NOMO-1 treated with dmso at 0.1 percent for 144 hours (cell line): ENCODE measurements around the gene GRAMD4.

Source experiments
- DNase-seq: peaks from one replicate; lab custom pipeline; 2025; ENCODE audit not compliant: unreplicated experiment; lab: John Stamatoyannopoulos, UW

Gene GRAMD4

DNA sequence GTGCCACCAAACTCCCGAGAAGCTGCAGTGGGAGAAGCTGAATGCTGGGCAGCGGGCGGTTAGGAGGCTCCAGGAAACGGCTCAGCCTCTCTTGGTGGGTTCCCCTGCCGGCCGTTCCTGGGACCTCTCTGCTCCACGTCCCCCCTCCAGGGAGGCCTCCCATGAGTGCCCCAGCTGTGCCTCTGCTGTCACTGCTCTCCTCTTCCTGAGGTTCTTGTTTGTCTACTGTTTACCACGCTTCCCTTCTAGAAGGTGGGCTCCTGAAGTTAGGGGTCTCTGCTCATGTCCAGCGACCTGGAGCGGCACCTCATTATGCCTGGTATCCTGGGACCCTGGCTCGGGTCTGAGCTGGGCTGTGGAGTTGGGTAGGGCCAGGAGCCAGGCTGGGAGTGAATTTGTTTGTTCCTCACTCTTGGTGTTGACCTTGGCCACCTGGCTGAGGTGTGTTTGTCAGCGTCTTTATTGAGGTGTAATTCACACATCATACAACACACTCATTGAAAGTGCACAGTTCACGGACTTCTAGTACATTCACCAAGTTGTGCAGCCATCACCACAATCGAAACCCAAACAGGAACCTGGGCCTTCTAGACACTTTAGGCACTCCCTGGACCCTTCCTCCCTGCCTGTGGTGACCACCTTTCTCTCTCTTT is 37.8 kb upstream of the GRAMD4 start:
- DNase-seq: no peak

DNA sequence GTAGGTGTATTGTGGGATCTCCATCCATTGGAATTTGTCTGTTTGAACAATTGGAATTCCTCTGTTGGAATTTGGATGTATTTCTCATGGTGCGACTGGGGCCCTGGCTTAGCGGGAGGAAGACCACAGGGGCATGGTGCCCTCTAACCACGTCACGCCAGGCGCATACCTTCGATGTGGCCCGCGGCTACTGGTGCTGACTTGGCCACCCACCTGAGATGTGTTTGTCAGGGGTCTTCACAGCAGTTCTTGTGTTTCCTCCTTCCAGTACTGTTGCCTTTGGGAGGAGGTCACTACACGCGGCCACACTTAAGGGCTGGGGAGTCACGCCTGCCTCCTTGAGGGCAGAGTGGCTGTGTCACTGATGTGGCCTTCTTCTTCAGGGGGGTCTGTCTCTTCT is 36.6 kb upstream of the GRAMD4 start:
- no peak for DNase-seq

DNA sequence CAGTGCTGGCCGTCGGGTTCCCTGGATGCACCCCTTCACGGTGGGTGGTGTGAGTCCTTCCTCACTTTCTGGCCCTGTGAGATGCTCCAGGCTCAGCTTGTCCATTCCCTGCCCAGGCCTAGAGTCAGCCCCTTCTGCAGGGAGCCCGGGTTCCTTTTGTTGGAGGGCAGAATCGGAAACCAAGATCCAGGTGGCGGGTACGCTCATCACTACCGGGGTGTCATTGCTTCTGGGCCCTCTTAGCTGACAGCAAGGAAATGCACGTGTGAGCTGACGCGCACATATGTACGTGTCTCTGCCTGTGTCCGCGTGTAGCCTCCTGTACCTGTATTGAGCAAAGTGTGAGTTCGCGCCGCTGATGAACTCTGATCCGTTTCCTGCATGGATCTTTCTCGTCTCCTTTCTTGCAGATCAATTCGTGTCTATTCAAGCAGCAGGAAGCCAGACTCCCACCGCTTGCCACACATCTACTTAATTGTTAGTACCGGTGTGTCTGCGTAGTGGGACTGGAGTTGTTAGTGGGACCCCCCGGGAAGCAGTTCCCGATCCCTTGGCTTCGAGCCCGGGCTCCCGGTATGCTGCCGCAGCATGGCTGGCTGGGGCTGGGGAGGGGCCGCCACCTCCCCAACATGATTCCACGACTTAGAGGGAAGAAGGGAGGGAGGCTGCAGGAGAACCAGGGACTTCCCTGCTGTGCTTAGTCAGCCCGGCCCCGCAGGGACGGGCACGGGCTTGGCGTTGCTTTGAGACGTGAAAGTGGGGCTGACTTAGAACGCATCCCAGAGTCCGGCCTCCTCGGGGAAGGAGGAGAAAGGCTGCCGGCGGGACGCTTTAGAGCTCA is 35.9 kb upstream of the GRAMD4 start:
- no peak for DNase-seq

DNA sequence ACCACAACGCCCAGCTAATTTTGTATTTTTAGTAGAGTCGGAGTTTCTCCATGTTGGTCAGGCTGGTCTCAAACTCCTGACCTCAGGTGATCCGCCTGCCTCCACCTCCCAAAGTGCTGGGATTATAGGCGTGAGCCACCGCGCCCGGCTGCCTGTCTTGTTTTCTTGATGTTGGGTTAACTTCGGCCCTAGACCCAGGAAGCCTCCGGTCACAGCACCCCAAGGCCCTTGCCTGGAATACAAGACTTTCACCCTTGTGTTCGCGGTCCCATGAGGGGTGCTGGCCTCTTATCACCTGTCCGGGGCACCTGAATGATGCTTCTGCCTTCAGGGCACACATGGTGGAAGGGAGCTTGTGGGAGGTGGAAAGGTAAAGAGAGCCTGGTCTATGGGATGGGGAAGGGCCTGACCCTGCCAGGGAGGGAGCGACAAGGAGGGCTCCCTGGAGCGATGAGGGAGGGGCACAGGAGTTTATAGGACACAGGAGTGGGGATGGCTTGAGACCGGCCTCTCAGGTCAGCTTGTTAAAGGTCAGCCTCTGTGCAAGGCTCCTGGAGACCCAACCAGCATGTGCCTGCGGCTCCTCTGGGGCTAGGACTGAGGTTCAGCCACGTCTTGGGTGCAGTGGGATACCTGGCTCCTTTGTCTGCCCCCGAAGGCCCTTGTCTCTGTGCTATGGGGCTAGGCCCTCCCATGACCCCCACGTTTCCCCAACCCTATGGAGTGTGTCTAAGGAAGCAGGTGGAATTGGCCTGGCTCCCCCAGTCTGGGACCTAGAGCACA is 34.7 kb upstream of the GRAMD4 start:
- no peak for DNase-seq

DNA sequence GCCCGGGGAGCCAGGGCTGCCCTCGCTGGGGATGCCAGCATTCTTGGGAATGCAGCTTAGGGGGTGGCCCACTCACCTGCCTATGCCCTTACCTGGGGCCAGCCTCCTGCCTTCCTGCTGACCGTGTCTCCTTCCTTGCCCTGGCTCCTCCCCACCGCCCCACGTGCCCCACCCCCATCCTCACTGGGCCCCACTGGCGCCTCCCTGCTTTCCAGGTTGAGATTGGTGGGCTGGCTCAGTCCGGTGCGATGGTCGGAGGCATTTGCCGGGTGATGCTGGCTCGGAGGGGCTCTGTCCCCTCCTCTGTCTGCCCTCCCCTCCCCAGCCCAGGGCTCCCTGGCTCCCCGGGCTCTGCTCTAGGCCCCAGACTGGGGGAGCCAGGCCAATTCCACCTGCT is 34.1 kb upstream of the GRAMD4 start:
- DNase-seq: no peak

DNA sequence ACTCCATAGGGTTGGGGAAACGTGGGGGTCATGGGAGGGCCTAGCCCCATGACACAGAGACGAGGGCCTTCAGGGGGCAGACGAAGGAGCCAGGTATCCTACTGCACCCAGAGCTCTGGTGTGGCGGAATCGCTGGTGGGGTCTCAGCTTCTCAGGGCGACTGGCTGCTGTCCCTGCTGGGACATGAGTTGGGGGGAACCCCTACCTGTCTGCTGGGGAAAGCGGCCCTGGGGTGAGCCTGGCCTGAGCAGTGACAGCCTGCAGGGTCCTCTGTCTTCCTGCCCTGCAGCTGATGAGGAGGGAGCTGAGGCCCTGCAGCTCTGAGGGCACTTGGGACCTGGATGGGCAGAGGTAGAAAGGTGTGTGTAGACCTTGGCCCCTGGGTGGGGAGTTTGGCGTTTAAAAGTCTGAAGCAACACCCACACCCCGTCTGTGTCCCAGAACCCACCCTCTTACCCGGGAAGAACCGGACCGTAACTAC is 33.6 kb upstream of the GRAMD4 start:
- no peak for DNase-seq

DNA sequence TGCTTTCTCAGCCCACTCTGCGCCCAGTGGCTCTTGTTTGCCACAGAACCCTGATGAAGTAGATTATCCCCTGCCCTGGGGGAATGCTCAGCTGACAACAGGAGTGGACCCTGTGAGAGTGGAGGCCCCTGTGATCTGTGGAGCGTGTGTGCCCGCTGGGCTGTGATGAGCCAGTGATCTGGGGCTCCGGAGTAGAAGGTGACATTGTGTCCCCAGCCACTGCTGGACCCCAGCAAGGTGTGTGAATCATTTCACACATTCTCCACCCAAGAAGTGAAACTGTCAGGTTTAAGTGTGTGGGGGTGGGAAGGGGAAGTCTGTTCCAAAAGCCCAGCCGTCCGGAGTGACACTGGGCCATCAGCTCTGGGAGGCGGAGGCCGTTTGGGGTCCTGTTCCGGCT is 33.1 kb upstream of the GRAMD4 start:
- DNase-seq: no peak

DNA sequence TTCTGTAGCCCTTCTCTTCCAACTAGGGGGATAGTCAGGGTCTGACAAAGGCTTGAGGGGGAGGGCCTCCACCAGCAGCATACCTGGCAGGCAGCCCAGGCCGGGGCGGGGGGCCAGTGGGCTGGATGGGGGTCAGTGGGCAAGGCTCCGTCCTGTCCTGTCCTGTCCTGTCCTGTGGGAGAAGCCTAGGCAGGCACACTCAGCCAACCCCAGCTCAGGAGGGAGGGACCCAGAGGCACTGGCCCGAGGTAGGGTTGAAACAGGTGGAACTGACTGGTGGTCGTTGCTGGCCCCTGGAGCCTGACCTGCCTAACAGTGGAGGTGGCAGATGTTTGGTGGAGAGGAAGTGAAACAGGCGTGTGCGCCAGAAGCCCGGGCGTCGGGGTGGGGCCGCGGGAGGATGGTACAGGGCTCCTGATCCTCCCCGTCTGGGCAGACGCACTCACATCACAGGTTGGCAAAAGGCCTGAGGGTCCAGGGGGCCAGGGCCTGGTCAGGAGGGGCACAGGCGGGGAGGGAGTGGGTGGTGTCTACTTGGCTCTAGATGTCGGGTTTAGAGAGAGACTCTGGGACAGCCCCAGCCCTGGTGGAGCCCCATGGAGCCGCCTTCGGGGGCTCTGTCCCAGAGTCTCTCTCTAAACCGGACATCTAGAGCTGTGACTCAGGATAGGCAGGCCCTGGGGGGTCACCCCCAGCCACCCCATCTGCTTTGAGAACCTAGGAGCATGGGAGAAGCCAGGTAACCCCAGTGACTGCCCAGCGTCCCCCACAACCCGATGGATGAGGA is 32.5 kb upstream of the GRAMD4 start:
- DNase-seq: peak; percentile 91

DNA sequence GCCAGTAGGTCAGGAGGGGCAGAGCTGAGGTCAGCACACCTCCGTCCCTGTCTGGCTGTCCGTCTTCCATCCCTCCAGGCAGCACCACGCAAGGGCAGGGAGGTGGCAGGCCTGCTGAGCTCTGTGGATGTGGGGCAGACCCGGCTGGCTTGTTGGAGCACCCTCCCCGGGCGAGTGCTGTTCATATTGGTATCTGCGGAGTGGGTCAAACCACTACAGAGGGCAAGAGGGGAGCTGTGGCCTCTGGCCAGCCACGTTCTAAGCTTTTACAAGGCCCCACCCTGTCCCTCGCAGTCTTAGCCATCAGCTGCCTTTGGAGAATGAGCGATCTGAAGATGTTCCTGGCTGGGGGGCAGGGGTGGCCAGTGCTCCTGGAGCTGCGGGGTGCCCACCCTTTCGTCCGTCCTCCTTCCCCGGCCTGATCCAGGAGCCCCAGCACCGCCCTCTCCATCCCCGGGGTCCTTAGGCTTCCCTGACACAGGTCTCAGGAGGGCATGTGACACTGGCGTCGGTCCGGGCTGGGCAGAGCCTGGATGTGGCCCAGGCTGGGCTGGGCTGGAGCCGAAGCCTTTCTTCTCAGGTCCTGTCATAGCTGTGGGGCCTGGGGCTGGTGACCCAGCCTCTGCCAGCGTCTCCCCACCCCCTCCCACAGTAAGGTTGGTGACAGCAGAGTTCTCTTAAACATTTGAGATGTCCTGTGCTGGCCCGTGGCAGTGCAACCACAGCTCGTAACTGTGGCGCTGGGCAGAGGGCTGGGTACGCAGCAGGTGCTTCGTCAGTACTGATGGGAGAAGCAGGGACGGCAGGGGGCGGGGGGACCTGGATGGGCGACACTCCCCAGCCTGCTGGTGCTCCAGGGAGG is 31.7 kb upstream of the GRAMD4 start:
- no peak for DNase-seq

DNA sequence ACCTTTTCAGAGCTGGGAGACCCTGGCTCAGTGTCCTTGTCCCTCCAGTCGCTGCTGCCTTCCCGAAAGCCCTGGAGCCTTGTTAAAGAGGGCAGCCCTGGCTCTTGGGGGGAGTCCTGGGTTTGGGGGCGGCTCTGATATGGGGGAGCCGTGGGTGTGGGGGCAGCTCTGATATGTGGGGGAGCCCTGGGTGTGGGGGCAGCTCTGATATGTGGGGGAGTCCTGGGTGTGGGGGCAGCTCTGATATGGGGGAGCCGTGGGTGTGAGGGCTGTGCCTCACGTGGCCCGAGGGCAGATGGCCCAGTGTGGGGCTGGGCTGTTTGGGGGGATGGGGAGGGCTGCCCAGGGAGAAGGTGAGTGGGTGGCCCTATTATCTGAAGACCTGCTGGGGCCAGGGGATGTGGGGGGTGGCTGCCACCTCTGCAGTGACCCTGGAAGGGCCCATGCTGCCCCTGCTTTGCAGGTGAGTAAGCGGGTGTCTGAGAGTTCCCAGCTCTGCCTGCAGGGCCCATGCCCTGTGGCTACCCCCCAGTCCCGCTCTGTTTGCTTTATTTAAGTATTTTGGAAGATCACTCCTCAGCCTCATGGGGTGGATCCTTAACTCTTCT is 30.9 kb upstream of the GRAMD4 start:
- DNase-seq: no peak

DNA sequence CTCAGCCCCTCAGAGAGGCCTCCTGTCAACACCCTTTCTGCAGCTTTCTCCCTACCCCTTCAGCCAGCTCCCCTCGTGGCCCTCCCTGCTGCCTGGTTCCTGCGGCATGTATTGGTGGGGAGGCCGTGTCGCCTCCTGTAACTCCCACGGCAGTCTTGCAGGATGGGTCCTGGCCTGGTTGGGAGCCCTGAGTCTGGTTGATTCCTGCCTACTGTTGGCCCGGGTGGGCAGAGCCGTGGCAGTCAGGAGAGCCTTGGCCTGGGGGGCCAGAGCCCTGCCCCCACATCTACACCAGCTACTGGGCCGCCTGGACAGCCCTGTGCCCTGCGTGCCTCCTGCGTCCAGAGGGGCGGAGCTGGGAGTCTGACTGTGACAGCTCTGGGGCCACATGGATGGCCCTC is 30.3 kb upstream of the GRAMD4 start:
- no peak for DNase-seq

DNA sequence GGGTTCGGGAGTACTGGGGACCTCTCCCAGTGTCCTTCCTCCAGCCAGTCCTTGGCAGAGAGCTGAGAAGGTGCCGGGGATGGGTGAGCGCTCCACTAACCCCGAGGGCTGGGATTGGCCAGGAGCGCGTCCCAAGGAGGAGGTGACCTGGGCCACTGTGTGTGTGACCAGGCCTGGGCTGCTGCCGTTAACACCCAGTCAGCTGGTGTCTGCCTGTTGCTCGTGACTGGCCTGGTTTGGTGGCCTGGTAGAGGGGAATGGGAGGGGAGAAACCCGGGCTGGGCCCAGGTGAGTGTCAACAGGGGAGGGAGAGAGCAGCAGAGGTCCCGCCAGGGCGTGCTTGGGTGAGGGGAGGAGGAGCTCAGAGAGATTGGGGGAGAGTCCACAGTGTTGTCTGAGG is 29.9 kb upstream of the GRAMD4 start:
- no peak for DNase-seq

DNA sequence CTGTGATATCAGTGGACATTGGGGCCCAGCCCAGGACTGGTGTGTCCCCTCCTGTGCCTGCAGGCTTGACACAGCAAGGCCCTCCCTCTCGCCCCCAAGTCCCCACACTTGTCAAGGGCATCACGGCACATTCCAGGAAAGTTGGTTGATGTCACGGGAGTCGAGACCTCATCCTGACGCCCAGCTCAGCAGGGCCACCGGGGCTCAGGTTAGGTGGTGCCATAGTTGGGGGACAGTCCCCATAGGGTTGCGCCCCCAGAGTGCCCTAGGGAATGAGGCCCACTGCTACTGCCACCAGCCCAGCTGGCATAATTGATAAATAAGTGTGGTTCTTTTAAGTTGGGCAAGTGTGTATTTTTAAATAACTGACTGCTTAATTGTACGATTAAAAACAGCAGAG is 28.3 kb upstream of the GRAMD4 start:
- no peak for DNase-seq

DNA sequence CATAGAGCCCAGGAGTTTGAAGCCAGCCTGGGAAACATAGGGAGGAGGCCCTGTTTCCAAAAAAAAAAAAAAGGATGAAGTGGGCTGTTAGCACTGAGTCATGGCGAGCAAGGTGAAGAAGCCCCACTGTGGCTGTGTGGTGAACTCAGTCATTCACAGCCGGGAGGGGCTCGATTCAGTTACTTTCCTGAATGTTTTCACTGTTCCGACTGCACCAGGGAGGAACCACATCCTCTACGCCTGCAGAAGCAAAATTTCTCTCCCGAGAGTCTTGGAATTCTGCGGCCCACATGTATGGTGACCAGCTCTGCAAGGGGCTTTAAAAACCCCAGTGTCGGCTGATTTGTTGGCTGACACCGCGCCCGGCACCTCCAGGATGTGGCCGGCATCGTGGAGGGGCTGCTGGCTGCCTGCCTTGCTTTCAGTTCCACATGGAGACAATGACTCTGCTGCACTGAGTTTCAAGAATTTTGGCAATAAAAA is 27.8 kb upstream of the GRAMD4 start:
- peak; percentile 57 for DNase-seq

DNA sequence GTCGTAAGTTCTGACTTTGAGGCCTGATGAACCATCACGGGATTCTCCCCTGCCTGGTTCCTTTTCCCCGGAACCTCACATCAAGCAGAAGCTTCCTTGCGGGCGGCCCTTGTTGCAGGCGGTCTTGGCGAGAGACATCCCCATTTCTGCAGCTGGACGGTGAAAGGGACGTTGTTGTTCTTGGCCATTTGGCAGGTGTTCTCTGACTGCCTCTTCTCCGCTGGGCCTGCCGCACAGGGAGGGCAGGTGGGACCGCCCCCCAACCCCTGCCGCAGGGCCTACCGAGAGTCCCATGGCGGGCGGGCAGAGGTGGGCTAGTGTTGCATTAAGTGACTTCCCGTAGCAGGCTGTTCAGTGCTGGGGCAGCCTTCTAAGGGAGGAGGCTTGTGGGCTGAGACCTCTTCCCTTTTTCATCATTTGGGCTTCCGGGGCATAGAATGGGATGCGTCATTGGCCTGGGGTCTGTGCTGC is 26.9 kb upstream of the GRAMD4 start:
- DNase-seq: peak; percentile 87

DNA sequence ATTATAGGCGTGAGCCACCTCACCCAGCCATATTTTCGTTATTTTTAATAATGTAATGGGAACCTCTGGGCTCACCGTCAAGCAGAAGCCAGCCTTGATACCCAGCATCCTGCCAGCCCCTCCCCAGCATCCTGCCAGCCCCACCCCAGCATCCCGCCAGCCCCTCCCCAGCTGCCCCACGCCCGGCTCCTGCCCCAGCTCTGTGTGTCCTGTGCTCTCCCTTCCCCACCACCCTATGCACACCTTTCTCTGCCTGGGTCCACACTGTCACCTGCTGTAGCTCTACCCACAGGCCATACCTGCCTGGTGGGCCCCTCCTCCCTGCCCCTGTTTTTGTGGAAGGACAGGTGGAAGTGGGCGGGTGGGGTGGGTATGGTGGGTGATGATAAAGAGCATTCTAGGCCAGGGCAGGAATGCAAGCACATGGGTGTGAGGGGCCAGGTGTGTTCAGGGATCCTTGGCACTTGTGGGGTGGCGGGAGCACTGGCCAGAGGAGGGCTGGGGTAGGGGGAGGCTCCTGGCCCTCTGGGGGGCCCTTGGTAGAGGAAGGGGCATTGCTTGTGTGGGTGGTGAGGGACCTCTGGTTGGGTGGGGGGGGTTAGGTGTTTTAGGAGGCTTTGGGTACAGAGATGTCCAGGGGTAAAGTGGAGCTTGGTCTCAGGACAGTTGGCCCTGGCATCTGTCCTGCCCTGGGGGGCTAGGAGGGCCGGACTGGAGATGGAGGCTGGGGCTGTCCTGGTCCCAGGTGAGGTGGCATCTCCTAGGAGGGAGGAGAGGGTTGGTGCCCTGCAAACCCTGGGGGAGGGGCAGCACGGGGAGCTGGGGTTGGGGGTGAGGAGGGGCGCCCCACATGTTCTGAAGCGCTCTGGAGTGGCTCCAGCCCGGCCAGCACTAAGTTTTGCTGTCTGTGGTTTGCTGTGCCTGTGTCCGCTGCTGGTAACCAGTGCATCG is 25.9 kb upstream of the GRAMD4 start:
- DNase-seq: no peak

DNA sequence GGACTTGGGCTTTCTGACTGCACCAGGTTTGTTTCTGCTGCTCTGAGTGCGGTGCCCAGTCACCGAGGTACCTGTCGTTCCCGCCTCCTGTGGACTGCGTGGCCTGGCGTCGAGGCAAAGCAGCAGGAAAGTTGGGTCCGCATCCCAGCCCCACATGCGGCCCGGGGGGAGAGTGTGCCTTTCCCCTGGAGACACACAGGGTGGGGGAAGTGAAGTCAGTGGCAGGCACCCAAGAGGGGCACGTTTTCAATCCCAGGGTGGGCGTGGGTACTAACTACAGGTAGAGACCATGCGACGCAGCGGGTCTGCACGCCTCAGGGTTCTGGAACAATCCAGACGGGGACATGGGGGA is 25.3 kb upstream of the GRAMD4 start:
- DNase-seq: no peak

DNA sequence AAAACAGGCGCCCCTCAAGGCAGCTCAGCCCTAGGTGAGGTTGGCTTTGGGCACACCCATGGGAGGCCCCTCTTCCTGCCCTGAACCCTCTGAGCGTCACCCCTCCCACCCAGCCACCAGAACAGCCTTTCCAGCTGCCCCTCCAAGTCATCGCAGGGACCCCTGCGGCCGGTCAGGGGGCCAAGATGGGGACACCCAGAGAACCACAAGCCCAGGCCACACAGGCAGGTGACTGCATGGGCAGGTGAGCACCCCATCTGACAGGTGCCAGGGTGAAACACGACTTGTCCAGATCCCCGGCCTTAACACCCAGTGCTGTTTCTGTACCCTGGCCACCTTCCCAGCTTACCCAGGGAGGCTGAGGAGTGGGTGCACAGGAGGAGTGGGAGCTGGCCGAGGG is 24.6 kb upstream of the GRAMD4 start:
- no peak for DNase-seq
